GM18508 (cell line): ENCODE measurements around the gene PRSS57.
"Not testable (repeated sequence)": the region's sequence is repeated elsewhere in the genome, so short reads cannot be mapped to it uniquely, and the experiment has no call there.

Experiments
- ATAC-seq: cut with Tn5 transposase; IDR thresholded peaks from one replicate; pipeline ENCODE4 v1.9.1; 2021; ENCODE audit warnings: moderate number of reproducible peaks; ENCODE audit not compliant: insufficient read depth, unreplicated experiment

PRSS57 gene

GRCh38 chr19:698529-698928, 3.3 kb upstream of the PRSS57 start:
- not testable (repeated sequence) for ATAC-seq

GRCh38 chr19:694481-695351, 536 bp downstream of the PRSS57 start:
- no peak for ATAC-seq

GRCh38 chr19:690203-690602, 5.0 kb downstream of the PRSS57 start:
- no peak for ATAC-seq

- no peak for ATAC-seq
These were observed 6.3 kb downstream of the PRSS57 start for GRCh38 chr19:688992-689391.

GRCh38 chr19:688214-688613, 7.0 kb downstream of the PRSS57 start:
- no peak for ATAC-seq

GRCh38 chr19:687569-688166, 7.6 kb downstream of the PRSS57 start:
- ATAC-seq, result no peak

GRCh38 chr19:686589-687297, 8.5 kb downstream of the PRSS57 start:
- ATAC-seq, result no peak

GRCh38 chr19:685454-685931, 9.8 kb downstream of the PRSS57 start:
- ATAC-seq, result no peak

- no peak for ATAC-seq
These were observed 12.5 kb downstream of the PRSS57 start for GRCh38 chr19:682678-683320.

GRCh38 chr19:681029-682019, 13.9 kb downstream of the PRSS57 start:
- ATAC-seq, result no peak

- no peak for ATAC-seq
These were observed 14.8 kb downstream of the PRSS57 start for GRCh38 chr19:680287-681028.

- ATAC-seq, result no peak
These were observed 15.6 kb downstream of the PRSS57 start for GRCh38 chr19:679418-680286.

- ATAC-seq, result no peak
These were observed 16.4 kb downstream of the PRSS57 start for GRCh38 chr19:678791-679388.

GRCh38 chr19:677601-678436, 17.4 kb downstream of the PRSS57 start:
- no peak for ATAC-seq

- no peak for ATAC-seq
These were observed 18.1 kb downstream of the PRSS57 start for GRCh38 chr19:677201-677600.

GRCh38 chr19:676339-677105, 18.7 kb downstream of the PRSS57 start, which contains the start of gene FSTL3:
Gene FSTL3 (plus strand): TSS chr19:676392. CDS start chr19:676424, 32 bp downstream.
- ATAC-seq, result no peak
